Activated naive CD8-positive, alpha-beta T cell treated with anti-CD3 and anti-CD28 coated beads, Interleukin-2, amount 50 U/mL, for 16 hours (primary cell): ENCODE measurements around the gene KDM8.
"Not testable (repeated sequence)": the region's sequence is repeated elsewhere in the genome, so short reads cannot be mapped to it uniquely, and the experiment has no call there.

Experiments
- DNase-seq: peaks from one replicate; pipeline ENCODE4 v3.0.0-alpha.2; 2020; ENCODE audit warnings: low read depth, low spot score

KDM8 gene

DNA sequence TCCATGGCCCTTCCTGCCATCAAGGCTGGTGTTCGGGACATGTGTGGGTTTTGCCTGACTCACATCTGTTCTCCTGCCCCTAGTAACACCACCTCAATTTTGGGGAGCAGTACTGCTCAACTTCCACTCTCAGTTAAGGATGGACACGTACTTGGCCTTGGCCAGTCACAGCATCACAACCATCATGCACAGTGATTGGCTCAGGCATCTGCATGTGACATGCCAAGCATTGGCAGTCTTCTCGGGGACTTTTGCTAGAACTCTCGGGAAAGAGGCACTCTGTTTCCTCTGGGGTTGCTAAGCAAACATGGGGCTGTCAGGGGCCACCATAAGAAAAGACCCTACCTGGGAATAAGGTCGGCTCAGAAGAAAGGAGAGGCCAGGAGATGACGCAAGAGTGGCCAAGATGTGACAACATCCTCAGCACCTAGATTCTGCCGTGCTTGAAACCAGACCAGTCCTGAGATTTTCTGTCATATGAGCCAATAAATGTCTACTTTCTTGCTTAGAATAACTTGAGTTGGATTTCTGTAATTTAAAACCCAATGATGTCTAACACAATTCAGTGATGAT lies 11.9 kb upstream of the KDM8 start:
- DNase-seq, result no peak

DNA sequence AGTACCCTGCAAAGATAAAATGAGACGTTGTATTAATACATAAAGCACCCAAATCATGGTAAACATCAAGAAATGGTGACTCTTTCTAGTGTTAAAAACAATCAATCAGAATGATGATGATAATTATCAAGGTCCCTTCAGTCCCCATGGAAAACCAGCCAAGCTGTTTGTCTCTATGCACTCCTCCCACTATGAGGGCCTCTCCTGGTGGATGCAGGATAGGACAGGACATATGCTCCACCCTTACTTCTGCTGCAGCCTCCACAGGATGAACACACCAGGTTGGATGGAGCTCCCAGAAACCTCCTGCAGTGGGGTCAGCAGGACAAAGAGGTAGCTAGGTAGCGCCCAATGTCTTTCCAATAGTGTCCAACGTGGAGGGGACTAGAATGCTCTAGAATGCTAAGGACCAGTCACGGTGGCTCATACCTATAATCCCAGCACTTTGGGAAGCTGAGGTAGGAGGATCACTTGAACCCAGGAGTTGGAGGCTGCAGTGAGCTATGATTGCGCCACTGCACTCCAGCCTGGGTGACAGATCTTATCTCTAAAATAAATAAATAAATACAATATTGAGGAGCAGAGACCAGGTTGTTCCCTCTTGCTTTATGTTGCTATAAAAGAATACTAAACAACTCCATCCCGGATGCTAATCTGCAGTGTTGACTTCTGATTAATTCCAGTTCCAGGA lies 9.9 kb upstream of the KDM8 start:
- DNase-seq, result no peak

DNA sequence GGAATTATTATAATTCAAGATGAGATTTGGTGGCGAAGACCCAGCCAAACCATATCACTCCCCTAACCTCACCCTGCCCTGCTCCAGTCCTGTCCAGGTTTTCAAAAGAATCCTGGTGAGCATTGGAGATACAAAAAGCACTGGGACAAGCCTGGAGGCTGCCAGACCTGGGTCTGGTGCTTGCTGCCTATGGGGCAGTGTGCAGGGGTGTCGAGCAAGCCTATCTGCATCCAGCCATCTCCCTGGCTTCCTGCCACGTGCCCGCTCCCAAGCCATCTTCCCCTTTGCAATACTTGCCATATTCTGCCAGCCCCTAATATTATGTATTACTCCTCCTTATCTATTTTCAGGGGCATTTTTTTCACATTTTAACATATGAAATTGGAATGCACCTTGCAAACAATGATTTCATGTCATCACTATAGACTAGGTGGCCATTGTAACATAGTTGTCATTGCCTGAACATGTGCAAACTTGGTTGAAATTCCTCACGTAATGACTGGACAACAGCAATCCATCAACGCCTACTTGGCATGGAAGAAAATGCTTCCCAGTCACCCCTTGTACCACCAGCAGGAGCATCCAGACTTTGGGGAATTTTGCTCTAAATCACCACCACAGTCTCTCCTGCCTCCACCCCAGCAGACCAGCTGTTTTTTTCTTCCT lies 8.1 kb upstream of the KDM8 start:
- no peak for DNase-seq

DNA sequence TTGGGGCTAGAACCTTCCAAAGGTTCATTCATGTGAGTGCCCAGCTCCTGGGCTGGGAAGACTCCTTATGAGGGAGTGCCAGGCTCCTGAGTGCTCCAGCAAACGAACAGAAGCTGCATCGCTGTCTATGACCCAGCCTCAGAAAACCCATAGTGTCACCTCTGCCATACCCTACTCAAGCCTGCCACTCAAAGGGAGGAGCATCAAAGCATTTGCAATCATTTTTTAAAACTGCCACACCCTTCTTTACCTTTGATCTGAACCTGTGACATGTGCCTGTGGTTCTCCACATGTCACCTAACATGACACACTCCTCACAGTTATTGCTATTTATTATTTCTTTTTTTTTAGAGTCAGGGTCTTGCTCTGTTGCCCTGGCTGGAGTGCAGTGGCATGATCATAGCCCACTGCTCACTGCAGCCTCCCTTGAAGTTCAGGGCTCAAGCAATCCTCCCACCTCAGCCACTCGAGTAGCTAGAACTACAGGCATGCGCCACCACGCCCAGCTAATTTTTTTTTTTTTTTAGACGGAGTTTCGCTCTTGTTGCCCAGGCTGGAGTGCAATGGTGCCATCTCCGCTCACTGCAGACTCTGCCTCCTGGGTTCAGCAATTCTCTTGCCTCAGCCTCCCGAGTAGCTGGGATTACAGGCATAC lies 7.3 kb upstream of the KDM8 start:
- DNase-seq, result no peak

DNA sequence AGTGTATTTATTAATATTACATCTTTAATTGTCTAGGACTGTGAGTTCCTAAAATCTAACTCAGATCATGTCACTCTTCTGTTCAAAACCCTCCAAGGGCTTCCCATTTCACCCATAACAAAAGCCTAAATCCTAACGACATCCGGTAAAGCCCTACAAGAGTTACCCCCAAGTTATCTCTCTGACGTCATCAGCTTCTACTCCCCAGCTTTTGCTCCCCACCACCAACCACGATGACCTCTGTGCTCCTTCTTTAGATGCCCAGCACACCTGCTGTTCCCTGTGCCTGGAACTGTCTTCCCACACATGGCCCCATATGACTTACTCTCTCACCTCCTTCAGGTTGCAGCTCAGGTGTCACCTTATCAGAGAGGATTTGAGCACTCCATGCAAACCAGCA lies 6.3 kb upstream of the KDM8 start:
- no peak for DNase-seq

DNA sequence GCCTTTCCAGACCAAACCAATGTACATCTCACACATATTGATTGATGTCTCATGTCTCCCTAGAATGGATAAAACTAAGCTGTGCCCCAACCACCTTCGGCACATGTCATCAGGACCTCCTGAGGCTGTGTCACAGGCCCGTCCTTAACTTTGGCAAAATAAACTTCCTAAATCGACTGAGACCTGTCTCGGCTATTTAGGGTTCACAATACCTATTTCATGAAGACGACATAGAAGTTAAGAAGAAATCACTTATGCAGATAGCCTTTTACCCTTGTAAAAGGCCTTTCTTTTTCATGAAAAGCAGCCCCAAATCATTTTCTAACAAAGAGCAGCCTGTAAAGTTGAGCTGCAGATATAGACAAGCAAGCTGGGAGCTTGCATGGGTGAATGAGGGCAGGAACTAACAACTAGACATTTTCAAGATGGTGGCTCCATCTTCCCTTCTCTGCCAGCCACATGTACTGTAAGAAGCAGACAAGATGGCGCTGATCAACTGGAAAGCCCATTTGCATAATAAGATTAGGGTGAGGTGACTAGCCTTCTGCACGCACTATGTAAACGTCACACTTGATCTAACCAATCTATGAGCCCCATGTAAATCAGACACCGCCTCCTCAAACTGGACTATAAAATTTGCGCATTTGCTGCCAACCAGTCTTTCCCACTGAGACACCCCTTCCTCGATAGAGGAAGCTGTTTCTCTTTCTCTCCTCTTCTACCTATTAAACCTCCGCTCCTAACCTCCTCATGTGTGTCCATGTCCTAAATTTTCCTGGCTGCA lies 4.7 kb upstream of the KDM8 start:
- DNase-seq, result no peak

DNA sequence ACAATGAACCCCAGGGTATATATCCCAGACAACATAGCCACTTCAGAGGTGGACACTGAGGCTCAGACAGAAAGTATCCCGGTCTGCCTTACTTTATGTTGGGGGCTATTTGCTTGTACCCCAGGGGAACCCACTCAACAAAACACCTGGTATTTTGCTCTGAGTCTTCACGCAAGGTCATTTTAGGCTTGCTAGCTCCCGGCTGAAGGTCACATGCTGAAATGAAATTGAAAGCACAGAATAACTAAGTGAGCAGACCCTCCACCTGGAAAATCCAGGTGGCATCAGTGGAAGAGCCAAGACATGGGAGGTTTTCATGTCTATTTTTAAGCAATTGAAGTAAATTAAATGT lies 4.1 kb upstream of the KDM8 start:
- no peak for DNase-seq

DNA sequence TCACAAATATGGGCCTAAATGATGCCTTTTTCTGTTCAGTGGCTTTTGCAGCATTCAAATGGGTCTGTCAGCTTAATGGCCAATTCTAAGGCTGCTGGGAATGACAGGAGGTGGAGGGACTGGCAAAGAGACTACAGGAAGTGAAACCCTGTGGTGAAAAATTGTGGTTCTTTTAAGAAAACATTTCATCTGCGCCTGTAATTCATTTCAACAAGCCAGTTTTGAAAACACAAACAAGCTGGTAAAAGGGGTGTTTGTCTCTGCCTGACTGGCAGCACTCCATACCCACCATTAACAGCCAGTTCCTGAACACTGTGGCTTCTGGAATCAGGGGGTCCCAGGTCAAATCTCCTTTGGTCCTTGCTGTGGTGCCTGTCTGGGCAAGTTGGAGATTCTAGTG lies 3.6 kb upstream of the KDM8 start:
- no peak for DNase-seq

DNA sequence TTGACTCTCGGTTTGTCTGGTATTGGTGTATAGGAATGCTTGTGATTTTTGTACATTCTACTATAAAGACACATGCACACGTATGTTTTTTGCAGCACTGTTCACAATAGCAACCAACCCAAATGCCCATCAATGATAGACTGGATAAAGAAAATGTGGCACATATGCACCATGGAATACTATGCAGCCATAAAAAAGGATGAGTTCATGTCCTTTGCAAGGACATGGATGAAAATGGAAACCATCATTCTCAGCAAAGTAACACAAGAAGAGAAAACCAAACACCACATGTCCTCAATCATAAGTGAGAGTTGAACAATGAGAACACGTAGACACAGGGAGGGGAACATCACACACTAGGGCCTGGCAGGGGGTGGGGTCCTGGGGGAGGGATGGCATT lies 2.4 kb upstream of the KDM8 start:
- DNase-seq, result not testable (repeated sequence)

DNA sequence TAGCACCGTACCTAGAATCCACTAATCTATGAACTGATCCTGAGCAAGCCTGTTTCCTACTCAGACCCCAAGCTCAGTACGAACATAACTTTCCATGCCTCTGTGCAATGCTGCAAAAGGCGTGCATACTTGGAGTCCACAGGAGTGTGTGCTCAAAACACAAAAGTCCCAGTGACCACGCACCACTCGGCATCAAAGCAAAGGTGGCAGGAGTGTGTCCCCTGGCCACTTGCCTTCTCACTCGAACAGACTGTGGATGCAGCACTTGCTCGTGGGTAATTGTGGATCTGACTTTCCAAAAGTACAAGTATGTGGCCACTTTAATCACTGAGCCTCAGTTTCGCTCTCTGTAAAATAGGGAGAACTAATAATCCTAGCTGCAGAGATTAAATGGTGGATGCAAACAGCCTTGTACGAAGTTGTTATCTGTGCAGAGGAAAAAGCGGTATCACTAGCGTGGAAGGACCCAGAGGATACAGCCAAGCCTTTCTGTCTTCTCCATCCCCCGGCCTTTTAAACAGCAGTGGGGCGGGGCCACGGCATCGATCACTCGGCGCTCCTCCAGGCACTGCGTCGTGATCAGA lies 311 bp upstream of the KDM8 start:
- peak; percentile 74 for DNase-seq

DNA sequence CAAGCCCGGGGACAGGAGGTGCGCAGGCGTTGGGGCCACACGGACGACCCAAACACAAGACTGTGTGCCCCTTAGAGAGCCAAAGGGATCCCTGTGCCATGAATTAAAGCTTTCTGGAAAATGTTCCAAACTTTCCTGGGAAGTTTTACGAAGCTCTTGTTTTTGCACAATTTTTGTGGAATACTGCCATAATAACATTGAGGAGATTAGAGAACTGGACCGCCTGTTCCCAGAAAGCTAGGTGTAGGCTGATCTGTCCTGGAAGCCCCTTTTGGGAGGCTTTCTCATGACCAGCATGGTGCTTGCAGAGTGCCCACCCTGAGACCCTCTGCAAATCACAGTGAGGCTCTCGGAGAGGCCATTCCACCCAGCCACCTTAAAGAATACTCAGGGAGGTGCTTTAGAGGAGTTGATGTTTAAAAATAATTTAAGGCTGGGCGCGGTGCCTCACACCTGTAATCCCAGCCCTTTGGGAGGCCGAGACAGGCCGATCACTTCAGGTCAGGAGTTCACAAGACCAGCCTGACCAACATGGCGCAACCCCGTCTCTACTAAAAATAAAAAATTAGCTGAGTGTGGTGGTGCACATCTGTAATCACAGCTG lies 1.1 kb downstream of the KDM8 start:
- no peak for DNase-seq

DNA sequence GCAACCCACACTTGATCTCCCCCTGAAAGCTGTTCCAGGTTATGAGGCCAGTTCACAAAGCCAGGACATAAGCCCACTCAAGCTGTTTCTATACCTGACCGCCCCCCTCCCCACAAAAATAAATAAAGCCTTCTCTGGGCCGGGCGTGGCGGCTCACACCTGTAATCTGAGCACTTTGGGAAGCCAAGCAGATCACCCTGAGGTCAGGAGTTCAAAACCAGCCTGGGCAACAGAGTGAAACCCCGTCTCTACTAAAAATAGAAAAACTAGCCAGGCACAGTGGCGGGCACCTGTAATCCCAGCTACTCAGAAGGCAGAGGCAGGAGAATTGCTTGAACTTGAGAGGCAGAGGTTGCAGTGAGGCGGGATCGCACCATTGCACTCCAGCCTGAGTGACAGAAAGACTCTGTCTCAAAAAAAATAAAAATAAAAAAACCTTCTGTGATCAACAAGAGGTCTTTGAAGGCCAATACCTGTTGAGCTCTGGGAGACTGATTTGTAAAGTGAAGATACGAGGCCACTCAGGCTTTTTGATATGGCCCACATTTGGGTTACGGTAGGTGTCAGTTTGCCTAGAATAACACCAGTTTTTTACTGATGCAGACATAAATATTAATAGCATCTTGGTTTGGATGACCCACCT lies 2.2 kb downstream of the KDM8 start:
- DNase-seq, result no peak

DNA sequence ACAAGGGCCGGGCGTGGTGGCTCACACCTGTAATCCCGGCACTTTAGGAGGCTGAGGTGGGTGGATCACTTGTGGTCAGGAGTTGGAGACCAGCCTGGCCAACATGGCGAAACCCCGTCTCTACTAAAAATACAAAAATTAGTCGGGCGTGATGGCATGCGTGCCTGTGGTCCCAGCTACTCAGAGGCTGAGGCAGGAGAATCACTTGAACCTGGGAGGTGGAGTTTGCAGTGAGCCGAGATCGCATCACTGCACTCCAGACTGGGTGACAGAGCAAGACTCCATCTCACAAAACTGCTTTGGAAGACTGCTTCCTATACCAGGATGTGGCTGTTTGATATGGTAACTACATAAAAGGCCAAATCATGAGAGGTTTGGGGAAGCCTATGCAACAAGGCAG lies 3.8 kb downstream of the KDM8 start:
- DNase-seq, result not testable (repeated sequence)

DNA sequence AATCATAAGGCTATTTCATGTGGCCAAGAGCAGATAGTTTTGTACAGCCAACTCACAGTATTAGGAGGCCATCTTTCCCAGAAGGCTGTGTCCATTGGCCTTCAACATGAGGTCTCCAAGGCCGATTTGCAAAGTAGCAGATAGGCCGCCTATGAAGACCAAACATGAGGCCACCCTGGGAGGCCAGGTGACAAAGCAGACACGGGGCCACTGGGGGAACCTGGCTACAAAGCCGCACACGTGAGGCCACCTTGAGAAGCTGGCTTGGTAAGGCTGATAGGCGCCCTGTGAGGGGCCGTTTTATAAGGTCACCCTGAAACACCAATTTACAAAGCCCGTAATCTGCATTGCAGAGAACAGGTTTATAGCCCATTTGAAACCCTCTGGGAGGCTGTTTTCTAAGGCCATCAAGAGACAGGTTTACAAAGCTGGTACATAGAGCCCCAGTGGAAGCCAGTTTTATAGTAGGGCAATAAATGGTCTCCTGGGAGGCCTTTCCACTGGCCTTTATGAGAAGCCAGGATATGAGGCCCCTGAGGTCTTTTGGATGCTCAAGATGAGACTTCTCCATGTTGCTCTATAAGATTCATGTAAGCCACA lies 4.9 kb downstream of the KDM8 start:
- no peak for DNase-seq

DNA sequence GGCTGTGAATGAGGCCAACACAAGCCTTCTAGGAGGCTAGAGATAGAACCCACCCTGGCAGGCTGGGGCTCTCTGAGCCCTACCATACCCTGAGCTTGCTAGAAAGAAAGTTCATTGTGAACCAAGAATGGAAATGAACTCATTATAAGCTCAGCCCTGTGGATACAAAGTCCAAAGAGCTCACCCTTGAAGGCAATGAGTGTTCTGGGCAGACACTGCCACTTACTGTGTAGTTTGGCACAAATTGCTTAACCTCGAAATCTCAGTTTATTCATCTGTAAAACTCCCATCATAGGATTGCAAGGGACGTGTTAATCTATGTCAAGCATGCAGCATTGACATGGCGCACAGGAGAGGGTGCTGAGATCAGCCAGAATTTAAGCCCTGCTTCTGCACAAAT lies 5.5 kb downstream of the KDM8 start:
- DNase-seq, result no peak

DNA sequence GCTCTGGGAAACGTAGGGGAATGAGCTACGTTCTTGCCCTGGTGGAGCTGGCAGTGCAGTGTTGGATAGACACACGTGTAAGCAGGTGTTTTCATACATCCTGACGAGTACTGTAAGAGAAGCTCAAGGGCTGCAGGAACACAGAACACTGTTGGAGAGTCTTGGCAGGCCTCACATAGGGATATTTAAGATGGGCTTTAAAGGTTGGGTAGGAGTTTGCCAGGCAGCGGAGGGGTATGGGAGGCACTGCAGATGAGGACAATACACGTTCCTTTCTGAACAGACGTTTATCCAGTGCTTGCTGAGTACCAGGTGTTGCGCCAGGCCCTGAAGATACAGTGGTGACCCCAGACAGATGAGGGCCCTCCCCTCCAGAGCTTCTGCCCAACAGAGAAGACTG lies 6.3 kb downstream of the KDM8 start:
- DNase-seq, result no peak

DNA sequence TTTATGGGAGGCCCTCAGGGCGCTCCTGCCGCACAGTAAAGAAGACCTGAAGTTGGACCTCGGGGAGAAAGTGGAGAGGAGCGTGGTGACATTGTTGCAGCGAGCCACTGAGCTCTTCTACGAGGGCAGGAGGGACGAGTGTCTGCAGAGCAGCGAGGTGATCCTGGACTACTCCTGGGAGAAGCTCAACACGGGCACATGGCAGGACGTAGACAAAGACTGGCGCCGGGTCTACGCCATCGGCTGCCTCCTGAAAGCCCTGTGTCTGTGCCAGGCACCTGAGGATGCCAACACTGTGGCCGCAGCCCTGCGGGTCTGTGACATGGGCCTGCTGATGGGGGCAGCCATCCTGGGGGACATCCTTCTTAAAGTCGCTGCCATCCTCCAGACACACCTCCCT lies 6.8 kb downstream of the KDM8 start:
- DNase-seq, result no peak

DNA sequence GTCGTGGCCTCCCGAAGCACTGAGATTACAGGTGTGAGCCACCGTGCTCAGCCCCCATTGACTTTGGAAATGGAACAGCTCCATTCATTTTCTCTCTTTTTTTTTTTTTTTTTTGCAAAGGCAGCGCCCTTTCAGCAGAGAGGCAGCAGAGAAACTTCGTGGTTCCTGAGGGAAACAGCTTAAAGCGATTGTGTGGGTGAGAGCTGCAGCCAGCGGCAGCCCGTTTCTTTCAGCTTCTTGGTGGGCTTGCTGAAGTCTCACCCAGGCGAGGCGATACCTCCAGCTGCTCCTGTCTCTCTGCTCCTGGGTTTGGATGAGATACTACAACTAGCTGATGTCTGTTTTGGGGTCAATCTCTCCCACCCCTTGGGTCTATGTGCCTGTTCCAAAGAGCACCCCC lies 7.7 kb downstream of the KDM8 start:
- no peak for DNase-seq

DNA sequence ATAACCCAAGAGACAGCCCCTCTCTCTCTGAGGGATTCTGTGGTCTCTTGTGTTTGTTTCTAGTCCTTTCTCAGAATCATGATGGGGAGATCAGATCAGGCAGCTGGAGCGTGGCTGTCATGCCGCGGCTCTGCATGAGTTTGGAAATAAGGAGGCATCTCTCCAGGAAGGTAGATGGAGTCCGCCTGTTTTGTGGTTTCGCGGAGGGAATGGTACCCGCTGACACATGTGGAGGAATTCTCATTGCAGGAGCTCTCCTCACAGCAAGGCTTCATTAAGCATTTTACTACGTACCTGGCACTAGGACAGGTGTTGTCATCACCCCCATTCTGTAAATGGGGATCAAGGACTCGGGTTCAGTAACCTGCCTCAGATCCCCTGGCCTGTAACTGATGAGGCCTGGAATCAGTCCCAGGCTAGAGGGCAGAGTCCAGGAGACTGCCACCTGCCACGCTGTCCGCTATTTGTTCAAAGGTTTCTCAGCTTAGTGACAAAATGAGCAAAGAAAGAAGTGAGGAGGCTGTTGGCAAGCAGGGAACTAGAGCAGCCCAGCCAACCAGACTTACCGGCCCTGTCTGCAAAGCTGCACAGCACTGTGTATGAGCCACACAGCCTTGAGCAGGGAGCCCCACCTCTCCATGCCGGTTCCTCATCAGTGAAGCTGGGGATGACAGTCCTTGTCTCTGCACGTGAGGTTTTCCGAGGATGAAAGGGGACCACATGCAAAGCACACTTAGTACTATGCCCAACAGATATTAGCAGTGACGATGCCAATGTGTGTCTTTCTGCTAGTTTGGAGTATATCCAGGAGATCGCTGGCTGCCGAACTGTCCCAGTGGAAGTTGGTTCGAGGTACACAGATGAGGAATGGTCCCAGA lies 11.0 kb downstream of the KDM8 start:
- DNase-seq, result no peak
